Right atrium auricular region (tissue), 2 donors: ENCODE measurements around the gene AGTRAP. TPM values are rescaled to one million over a fixed set of nuclear protein-coding genes. Genes with fewer than 3 reads are reported as not detected.

Experiments
- DNase-seq: peaks from one replicate; pipeline ENCODE4 v3.0.0-alpha.2; 2019; ENCODE audit warnings: low spot score
- H3K27ac ChIP-seq, 2 donors: fragments of 200-600 bp; sonication (generic); 1 replicate in 1 of 2; 2 replicates in 1 of 2; pipeline ENCODE4 v1.5.1; 2016 to 2019
- H3K27me3 ChIP-seq, 2 donors: fragments of 200-600 bp; sonication (generic); one replicate each; pipeline versions ENCODE4 v1.5.1 to v1.6.0; 2017 to 2019
- H3K36me3 ChIP-seq: fragments of 200-600 bp; sonication (generic); one replicate; pipeline ENCODE4 v1.5.1; 2016
- H3K4me1 ChIP-seq, 2 donors: fragments of 200-600 bp; sonication (generic); one replicate each; pipeline versions ENCODE4 v1.5.1 to v1.6.0; 2017 to 2019
- H3K4me3 ChIP-seq, 2 donors: fragments of 200-600 bp; sonication (generic); 1 replicate in 1 of 2; 2 replicates in 1 of 2; pipeline ENCODE4 v1.5.1; 2017 to 2019; ENCODE audit warnings: mild to moderate bottlenecking in 1 of 2, moderate library complexity in 1 of 2
- H3K9me3 ChIP-seq, 2 donors: fragments of 200-600 bp; sonication (generic); one replicate each; pipeline ENCODE4 v1.5.1; 2019
- CTCF ChIP-seq, 2 donors: fragments of 200-600 bp; sonication (generic); IDR thresholded peaks; one replicate each; pipeline ENCODE4 v1.5.1; 2019; ENCODE audit warnings: antibody characterized with exemption in 2 of 2
- total RNA-seq, 2 donors: library from RNA; depleted of rRNA; stranded (reverse); fragments of >200 nt; gene quantifications; one replicate each; pipeline ENCODE4 v1.1.0, GENCODE V29; 2016

The AGTRAP gene
- total RNA-seq, 2 donors from 2014 or later = 20.8 to 47.2 TPM

- DNase-seq = no peak
- no peaks in the 10 kb centered on the region for H3K9me3 ChIP-seq
- no peak for TF ChIP-seq CTCF (IDR thresholded peaks at IDR 0.05)
- no peaks in the 10 kb centered on the region for H3K36me3 ChIP-seq
- H3K4me1 ChIP-seq = no peaks in the 10 kb centered on the region
- no peak overlapping the region for H3K27ac ChIP-seq
- H3K27me3 ChIP-seq = no peaks in the 10 kb centered on the region
- H3K4me3 ChIP-seq = no peak overlapping the region
These were observed 36.5 kb downstream of the AGTRAP start for GRCh38 chr1:11772458-11772857.

- Histone ChIP-seq H3K27ac (no peak overlapping the region), H3K4me1 (no peaks in the 10 kb centered on the region), H3K36me3 (no peaks in the 10 kb centered on the region), H3K9me3 (no peaks in the 10 kb centered on the region), H3K4me3 (no peak overlapping the region), H3K27me3 (no peaks in the 10 kb centered on the region)
- TF ChIP-seq CTCF (IDR thresholded peaks at IDR 0.05) = no peak
- no peak for DNase-seq
These were observed 38.8 kb downstream of the AGTRAP start for GRCh38 chr1:11774753-11775152.

GRCh38 chr1:11777658-11778322, 41.9 kb downstream of the AGTRAP start:
- Histone ChIP-seq H3K4me1 (no peaks in the 10 kb centered on the region), H3K27me3 (no peaks in the 10 kb centered on the region), H3K9me3 (no peaks in the 10 kb centered on the region), H3K27ac (no peak overlapping the region), H3K4me3 (no peak overlapping the region), H3K36me3 (no peaks in the 10 kb centered on the region)
- TF ChIP-seq CTCF (IDR thresholded peaks at IDR 0.05) = no peak
- no peak for DNase-seq

- no peak for DNase-seq
- TF ChIP-seq CTCF (IDR thresholded peaks at IDR 0.05) = no peak
These were observed 42.4 kb downstream of the AGTRAP start for GRCh38 chr1:11778336-11778735.

GRCh38 chr1:11778844-11779623, 43.1 kb downstream of the AGTRAP start:
- DNase-seq = no peak
- no peak for TF ChIP-seq CTCF (IDR thresholded peaks at IDR 0.05)
- no peaks in the 10 kb centered on the region for H3K4me1 ChIP-seq
- H3K36me3 ChIP-seq = no peaks in the 10 kb centered on the region
- H3K4me3 ChIP-seq = no peak overlapping the region
- no peaks in the 10 kb centered on the region for H3K27me3 ChIP-seq
- no peaks in the 10 kb centered on the region for H3K9me3 ChIP-seq
- H3K27ac ChIP-seq = no peak overlapping the region

More at GRCh38 chr1:11778336-11778735, 42.4 kb downstream of the AGTRAP start:
- Histone ChIP-seq H3K36me3 (no peaks in the 10 kb centered on the region), H3K27me3 (no peaks in the 10 kb centered on the region), H3K4me3 (no peak overlapping the region), H3K9me3 (no peaks in the 10 kb centered on the region), H3K27ac (no peak overlapping the region), H3K4me1 (no peaks in the 10 kb centered on the region)
